Activated T-cell treated with anti-CD3 and anti-CD28 coated beads, Interleukin-2, amount 50 U/mL, for 48 hours (primary cell): ENCODE data around the gene PAQR6.

ENCODE experiments used
- DNase-seq, 2 experiments: peaks; one replicate each; pipeline ENCODE4 v3.0.0-alpha.2; 2020

Gene PAQR6, protein sequence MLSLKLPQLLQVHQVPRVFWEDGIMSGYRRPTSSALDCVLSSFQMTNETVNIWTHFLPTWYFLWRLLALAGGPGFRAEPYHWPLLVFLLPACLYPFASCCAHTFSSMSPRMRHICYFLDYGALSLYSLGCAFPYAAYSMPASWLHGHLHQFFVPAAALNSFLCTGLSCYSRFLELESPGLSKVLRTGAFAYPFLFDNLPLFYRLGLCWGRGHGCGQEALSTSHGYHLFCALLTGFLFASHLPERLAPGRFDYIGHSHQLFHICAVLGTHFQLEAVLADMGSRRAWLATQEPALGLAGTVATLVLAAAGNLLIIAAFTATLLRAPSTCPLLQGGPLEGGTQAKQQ

DNA sequence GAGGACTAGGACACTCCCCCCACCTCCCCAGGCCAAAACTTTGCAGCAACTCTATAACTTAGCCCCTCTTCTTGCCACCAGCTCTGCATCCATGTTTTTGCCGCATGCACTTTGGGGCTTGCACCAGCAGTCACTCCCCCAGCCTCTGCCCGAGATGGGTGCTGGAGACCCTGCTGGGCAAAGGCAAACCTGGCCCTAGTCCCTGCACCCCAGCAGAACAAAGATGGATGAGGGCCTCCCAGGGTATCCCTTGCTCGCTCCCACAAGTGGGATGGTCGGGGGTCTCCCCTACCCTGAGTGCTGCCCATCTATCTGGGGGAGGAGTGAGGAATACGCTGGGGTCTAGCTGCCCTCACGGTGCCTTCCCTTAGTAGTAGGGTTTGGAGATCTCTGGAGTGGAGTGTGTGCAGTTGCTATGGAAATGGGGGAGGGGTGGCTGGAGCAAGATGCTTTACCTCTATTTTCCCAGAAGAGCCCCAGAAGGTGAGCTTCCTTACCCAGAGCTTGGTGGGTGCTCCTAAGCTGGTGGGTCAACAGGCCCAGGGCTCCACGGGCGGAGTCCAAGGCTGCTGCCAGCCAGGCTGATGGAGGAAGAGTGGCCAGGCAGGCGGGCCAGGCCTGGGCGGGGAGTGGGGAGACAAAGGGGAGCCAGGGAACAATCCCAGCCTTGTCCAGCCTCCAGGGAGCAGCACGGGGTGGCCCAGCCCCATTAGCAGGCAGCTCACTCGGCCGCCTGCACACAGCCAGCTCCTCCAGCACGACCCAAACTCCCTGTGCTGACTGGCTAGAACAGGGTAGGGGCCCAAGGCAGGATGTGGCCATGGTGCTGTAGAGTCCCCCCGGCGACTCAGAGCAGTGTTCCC lies at the start of gene PAQR6:
PAQR6 (minus strand) TSS at position 597 of the 863 bp plus-strand sequence. CDS start 1,325 bp downstream, outside the sequence.
- DNase-seq = no peak

DNA sequence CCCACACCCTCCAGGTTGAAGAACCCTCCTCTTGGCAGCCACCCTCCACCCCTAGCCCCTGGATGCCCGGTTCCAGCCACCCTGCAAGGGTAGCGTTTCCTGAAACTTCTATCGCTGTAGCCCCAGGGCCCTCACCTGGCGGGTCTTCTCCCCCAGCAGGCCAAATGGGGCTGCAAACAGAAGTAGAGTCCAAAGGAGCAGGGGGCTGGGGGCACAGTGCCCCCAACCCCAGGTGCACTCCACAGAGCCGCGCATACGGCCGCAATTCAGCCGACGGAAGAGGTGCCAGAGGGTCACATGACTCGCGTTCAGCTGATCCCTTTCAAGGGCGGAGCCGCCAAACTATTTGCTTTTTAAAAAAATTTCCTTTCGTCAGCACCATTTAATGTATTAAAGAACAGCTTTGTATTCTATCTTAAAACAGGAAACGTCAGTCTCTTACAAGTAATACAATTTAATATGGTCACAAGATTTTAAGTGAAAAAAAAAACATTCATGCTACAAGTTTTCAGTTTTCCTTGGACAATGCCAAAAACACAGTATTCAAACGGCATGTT lies 47.6 kb upstream of the PAQR6 start, which contains the start of gene GLMP:
GLMP (minus strand) TSS at position 289 of the 557 bp plus-strand sequence; CDS start at position 255, 34 bp downstream.
- DNase-seq = peak; percentile 61 to 67

DNA sequence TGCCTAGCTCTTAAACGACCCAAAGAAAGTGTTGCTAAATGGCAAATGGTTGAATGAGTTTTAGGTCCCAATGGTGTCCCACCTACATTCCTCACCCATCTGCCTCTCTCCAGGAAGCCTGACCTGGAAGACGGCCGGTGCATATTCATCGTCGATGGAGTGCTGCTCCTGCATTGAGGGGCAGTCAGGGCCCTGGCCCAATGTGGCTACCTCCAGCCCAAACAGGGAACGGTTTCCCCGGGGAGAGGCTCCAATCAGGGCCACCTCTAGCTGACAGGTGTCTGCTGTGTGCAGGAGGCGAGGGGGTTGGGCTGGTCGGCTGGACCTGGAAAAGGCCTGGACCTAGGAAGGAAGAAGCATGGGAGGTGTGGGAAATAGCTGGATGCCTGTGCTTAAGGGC lies 46.0 kb upstream of the PAQR6 start:
- no peak for DNase-seq

DNA sequence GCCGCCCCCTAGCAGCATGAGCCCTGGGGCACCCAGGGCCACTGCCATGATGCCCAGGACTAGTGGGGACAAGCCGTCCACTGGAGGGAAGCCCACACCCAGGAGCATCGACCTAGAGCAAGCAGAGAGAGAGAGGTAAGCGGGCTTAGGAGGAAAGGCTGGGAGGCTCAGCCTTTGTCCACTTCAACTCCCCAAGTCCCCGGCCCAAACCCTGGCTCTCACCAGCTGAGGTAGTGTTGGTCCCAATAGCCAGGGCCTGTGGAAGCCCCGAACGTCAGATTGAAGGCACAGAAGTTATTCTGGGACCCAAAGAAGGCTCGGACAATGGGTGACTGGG lies 45.2 kb upstream of the PAQR6 start:
- DNase-seq = no peak

DNA sequence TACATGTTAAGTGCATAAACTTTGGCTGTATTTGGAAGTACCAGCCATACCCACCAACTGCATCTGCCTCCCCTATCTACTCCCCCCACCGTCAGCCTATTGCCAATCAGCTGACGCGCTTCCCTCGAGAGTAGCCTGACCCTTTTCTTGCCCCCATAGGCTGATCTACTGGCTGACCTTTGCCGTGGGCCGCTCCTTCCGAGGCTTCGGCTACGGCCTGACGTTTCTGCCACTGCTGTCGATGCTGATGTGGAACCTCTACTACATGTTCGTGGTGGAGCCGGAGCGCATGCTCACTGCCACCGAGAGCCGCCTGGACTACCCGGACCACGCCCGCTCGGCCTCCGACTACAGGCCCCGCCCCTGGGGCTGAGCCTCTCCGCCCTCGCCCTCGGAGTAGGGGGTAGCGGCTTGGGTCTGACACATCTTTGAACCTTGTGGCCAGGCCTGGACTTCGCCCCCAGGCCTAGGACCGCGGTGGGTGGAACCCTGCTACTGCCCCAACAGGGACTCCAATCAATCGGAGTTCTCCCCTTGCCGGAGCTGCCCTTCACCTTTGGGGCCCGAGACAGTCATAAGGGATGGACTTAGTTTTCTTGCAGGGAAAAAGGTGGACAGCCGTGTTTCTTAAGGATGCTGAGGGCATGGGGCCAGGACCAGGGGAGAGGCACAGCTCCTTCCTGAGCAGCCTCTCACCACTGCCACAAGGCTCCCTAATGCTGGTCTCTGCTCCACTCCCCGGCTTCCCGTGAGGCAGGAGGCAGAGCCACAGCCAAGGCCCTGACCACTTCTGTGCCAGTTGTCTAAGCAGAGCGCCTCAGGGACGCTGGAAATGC lies 43.6 kb upstream of the PAQR6 start:
- DNase-seq = peak; percentile 32 to 48

DNA sequence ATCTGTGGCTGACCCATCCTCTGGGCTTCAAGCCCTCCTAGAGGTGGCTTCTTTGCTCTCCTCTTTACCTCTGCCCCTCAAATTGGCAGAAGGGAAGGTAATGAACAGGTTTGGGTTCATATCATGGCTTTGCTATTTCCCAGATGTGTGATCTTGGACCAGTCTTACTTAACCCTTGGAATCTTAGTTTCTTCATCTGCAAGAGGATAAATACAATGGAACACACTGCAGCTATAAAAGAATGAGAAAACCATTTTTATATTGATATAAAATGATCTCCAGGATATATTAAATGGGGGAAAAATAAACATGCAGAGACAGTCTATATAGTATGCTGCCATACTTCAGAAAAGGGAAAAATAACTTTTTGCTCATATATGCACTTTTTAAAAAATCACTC lies 42.0 kb upstream of the PAQR6 start:
- DNase-seq = no peak

DNA sequence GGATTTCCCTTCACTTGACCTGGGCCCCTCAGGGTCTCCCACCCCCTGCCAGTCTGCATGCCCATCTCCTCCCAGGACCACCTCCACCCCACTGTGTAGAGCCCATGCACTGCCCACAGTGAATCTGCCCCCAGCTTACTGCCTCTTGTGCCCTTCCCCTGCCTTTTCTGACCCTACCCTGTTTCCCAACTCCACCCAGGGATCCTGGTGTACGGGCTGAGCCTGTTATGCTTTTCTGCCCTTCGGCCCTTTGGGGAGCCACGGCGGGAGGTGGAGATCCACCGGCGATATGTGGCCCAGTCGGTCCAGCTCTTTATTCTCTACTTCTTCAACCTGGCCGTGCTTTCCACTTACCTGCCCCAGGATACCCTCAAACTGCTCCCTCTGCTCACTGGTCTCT lies 38.2 kb upstream of the PAQR6 start:
- no peak for DNase-seq

DNA sequence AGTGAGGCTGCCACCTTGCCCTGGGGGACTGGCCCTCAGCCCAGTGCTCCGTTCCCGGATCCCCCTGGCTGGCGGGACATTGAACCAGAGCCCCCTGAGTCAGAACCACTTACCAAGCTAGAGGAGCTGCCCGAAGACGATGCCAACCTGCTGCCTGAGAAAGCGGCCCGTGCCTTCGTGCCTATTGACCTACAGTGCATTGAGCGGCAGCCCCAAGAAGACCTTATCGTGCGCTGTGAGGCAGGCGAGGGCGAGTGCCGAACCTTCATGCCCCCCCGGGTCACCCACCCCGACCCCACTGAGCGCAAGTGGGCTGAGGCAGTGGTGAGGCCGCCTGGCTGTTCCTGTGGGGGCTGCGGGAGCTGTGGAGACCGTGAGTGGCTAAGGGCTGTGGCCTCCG lies 37.6 kb upstream of the PAQR6 start:
- no peak for DNase-seq

DNA sequence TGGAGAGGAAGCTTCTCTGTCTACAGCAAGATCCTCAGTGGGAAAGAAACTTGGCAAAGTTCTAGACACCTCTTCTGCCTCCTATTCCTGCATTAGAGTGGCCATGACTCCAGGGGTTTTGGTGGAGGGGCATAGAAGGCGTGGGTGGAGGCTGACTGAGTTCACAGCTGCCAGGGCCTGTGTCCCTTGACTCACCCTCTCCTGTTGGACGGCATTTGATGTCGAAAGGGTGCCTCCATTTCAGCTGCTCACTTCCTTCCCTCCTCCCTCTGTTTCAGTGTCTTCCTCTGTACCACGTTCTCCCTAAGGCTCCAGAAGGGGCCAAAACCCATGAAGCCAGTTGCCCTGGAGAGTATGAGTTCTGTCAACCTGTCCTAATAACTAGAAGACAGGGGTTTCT lies 36.9 kb upstream of the PAQR6 start:
- no peak for DNase-seq

DNA sequence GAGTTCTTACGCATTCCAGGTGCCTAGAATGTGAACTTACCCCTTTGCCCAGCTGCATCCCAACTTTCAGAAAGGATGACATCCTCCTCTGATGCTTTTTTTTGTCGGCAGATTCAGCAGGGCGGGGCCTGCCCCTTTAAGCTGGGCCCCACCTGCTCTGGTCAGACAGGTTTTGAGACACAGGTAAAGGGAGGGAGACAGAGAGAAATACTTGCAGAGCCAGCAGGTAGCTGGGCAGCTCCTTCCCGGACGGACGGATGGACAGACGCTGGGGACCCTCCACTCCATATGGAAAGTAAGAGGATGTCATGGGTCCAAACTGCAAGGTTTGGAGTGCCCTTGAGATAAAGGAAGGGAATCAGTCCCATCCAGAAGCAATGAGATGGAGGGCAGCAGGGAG lies 36.3 kb upstream of the PAQR6 start, which contains the start of gene TMEM79:
TMEM79 (plus strand) TSS at position 214 of the 400 bp plus-strand sequence. CDS start 902 bp downstream, outside the sequence.
- no peak for DNase-seq

DNA sequence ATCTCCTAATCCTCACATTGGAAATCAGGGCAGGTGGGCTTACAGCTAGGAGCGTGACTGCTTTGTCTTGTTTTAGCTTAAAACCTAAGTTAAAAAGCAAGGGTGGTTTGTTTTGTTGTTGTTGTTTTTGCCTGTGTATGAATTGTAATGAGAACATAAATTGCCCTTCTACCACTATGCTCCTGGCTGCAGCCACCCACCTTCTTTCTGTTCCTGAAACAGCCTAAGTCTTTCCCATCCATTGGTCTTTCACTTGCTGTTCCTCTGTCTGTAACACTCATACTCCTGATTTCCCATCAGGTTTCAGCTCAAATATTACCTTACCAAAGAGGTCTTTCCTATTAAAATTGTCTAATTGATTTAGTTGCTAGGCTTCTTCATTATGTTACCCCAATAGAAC lies 35.7 kb upstream of the PAQR6 start:
- DNase-seq = no peak

DNA sequence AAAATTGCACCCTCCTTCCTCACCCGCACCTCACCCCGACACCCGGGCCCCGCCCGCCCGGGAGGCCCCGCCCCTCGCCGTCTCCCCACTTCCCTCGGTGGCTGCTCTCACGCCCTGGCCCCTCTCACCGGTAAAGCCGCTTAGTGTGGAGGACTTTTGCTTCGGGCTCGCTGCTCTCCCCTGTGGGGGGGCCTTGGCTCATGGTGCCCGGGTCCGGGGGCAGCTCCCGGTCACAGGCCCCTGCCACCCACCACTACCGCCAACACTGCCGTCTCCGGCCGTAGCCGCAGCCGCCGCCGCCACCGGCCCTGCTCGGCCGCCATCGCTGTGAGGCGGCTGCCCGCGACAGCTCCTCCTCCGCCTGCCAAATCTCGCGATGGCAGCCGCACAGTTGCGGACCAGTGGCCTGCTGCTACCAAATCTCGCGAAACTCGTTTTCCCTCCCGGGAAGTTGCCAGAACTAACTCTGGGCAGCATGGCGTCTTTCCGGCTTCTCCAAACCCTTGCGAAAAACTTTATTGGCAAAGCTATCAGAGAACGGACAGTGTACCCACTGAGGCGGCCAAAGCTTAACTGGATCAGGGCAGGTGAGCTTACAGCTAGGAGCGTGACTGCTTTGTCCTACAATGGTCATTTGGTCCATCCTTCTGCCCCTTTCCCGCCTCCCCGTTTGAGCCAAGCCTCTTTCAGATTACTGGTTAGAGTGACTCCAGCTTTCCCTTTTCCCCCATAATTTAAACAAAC lies 34.8 kb upstream of the PAQR6 start, which contains the start of gene SMG5:
SMG5 (minus strand) TSS at position 347 of the 744 bp plus-strand sequence; CDS start at position 202, 145 bp downstream.
- DNase-seq = peak; percentile 93 to 97

DNA sequence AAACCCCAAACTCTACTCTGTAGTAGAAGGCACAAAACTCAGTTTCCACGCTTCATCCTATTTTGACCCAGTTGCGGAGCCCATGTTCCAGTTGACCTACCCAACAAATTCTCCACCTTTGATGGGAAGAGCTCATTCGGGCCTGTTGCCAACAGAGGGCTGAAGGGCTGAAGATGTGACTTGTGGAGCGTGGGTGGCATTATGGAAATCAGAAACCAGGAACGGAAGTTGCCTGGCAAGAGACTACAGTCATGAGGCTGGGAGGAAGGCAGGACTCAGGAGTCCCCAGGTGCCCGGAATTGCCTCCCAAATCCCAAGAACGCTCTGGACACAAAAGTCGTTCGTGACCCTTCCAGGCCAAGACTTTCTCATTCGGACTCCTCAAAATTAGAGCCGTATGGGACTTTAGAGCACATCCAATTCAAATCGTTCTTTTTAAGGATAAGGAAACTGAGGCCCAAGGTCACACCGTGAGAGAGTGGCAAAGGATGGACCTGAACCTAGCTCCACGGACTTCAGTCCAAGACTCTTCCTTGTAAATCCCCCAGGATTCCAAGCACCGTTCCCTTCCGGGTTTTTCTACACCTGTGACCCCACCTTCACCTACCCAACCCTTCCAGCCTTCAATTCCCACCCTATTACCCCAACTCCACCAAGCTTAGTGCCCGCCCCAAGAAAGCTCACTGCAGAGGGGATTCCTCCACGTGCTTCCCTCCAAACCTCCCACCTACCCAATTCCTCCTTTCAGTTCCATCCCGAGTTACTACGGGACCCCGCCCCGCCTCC lies 34.0 kb upstream of the PAQR6 start:
- peak; percentile 58 to 59 for DNase-seq

DNA sequence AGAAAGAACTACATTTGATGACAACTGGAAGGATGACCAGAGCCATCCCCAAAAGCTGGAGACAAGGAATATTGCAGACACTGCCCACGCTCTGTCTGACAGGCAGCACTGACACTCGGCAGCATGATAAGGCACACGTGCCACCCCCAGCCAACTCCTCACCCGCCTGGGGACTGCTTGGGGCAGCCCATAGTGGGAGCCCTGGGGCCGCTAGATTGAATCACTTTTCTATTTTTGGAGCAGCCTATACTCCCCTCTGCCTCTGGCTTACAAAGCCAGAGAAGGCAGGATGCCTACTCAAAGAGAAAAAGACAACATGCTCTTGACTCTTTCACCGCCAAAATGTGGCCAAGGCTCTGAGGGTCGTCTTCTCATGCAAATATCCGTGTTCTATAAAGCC lies 33.4 kb upstream of the PAQR6 start:
- DNase-seq = peak; percentile 73 to 76

DNA sequence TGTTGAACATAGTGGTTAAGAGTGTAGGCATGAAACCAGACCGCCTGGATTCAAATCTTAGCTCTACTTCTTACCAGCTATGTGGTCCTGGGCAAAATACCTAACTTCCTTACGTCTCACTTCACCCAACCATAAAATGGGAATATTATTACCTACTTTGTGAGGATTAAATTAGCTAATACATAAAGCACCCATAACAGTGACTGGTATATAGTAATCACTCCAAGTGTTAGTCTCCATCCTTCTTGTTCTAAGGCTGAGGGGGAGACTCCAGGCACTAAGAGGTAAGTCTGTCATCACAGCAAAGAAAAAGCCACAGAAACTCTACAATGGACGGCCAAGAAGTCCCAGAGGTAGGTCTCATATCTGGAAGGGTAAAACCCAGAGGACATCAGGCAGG lies 32.0 kb upstream of the PAQR6 start:
- DNase-seq = no peak

DNA sequence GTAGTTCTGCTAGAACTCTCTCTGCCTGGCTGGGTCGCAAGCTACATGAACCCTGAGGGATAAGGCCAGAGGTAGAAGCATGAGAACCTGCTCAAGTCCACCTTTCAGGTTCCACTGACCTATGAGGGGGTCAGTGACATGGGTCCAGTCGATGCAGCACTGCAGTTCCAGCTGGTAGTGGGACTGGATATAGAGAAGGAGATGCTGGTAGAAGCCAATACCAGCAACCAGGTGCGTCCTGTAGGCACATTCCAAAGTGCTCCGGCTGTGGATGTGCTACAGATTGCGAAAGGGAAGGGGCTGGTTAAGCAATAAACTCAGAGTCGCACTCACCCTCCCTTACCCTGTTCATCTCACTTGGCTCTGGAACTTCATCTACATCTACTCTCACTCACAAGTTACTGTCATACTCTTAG lies 29.1 kb upstream of the PAQR6 start:
- no peak for DNase-seq

DNA sequence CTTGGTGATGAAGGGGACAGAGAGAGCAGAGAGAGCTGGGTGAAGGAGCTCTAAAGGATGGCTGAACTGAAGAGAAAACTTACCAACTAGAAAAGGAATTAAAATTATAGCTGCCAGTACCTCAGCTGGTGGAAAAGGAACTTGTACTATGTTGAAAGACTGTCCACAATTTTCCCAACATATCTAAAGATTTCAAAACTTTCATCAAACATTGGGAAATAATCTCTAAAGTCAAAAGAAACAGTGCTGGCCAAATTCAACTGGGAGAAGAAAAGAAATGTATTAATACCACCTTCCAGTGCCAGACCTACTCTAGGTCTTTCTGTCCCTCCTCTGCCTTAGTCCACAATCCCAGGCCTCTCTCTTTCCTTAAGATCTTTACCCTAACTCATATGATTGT lies 28.7 kb upstream of the PAQR6 start:
- DNase-seq = no peak

DNA sequence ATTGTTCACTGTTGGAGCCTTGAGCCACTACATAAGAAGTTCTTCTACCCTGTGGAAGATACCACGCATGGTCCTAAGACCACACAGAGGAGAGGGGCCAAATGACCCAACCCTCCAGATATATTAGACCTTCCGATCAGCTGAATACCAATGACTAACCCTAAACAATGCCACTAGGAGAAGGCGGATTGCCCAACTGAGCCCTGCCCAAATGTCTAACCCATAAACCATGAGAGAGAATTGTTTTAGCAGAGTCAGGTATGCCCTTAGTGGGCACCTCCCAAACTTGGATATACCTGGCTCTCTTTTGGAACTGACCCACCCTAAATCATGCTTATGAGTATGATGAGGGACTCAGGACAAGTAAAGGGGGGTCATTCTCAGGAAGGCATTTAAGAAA lies 22.5 kb upstream of the PAQR6 start:
- DNase-seq = no peak

DNA sequence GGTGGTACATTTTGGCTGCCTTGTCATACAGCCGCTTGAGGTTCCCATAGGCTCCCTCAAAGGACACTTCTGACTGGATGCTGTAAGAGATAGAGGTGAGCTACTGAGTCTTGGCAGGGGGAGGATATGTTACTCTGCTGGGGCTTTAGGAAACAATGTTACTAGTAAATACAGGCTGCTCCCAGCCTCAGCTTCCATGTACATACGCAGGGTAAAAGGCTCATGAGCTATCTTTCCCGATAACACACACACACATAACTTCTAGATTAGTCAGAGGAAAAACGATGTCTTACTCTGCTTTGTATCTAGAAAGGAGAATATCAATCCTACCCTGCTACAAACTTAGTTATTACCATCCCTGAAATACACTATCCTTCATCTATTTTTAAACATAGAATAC lies 20.5 kb upstream of the PAQR6 start:
- no peak for DNase-seq

DNA sequence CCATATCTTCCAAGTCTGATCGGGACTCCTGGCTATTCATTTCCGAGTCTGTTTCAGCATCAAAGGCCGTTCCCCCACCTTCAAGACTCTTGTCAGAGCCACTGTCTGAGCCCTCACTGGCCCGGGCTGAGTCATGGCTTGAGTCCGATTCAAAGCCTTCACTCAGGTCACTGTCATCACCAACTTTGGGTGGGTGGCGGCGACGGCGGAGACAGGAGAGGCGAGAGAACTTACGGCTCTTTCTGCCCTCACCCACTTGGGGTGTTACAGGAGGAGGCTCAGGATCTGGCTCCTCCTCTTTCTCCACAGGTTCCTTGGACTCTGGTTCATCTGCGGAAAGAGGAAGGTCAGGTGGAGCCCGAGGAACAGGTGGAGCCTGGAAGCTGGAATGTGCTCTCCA lies 18.2 kb upstream of the PAQR6 start:
- no peak for DNase-seq

DNA sequence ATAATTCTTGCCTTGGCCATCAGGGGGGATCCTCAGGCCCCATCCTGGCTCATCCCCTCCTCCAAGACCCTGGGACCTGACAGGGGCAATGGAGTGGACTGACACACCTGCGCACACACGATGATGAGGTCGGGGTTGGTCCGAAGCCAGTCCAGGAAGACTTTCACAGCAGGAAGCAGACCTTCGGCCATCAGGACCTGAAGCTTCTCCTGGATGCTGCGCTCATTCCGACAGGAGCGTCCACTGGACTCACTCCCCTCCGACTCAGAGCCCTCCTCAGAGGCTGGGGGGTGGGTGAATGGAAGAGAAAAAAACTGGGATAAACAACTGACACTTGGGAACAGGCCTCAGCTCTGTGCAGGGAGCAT lies 15.4 kb upstream of the PAQR6 start:
- DNase-seq = no peak
